Endothelial cell of umbilical vein (primary cell): Measurements from ENCODE around the gene FYN. TPM values are rescaled to one million over a fixed set of nuclear protein-coding genes. Genes with fewer than 3 reads are reported as not detected.

ENCODE experiments used
- BruUV-seq: library from RNA; stranded (reverse); fragments of 400-500 nt; replicated peaks from 2 replicates; lab custom pipeline; 2021; lab: Mats Ljungman, UMichigan
- CTCF ChIA-PET: fragments of 300-600, 350-600 bp; sonication (Branson Sonifier 250); formaldehyde crosslinking; loops from one replicate; lab custom pipeline; 2021; ENCODE audit warnings: antibody characterized with exemption, inconsistent platforms; lab: Charles Lee
- POLR2A ChIA-PET: fragments of 300-600, 350-600 bp; sonication (Branson Sonifier 250); formaldehyde crosslinking; loops from one replicate; lab custom pipeline; 2021; ENCODE audit warnings: antibody characterized with exemption, inconsistent platforms; lab: Charles Lee
- DNase-seq: peaks from one replicate; pipeline ENCODE4 v3.0.0-alpha.2; 2011; ENCODE audit warnings: low read depth, low spot score
- FAIRE-seq: peaks from 2 replicates; lab custom pipeline; 2011; peaks lifted over from hg19 to GRCh38; lab: Jason Lieb, UNC
- H2AFZ ChIP-seq: 2 replicates; pipeline ENCODE4 v1.6.0; 2012; ENCODE audit warnings: low read depth, low read length, control low read depth, inconsistent platforms
- H3K27ac ChIP-seq: 2 replicates; pipeline ENCODE4 v1.5.1; 2011; ENCODE audit warnings: low read depth, mild to moderate bottlenecking, control low read depth, low read length, moderate library complexity; ENCODE audit not compliant: insufficient read depth
- H3K27me3 ChIP-seq, 2 experiments: 2 replicates each; pipeline versions ENCODE4 v1.6.0 to v1.6.1; 2011; ENCODE audit warnings: low read length in 2 of 2, mixed read lengths in 1 of 2; ENCODE audit not compliant: control insufficient read depth in 2 of 2, insufficient read depth in 2 of 2
- H3K36me3 ChIP-seq, 2 experiments: 2 replicates in 1 of 2; 3 replicates in 1 of 2; pipeline ENCODE4 v1.5.1; 2011; ENCODE audit warnings: low read length in 2 of 2, mild to moderate bottlenecking in 1 of 2, moderate library complexity in 1 of 2; ENCODE audit not compliant: control insufficient read depth in 2 of 2, insufficient read depth in 2 of 2; ENCODE audit errors: extremely low read depth in 1 of 2
- H3K4me1 ChIP-seq: 3 replicates; pipeline ENCODE4 v1.5.1; 2011; ENCODE audit warnings: mild to moderate bottlenecking, low read length; ENCODE audit not compliant: control insufficient read depth, insufficient read depth; ENCODE audit errors: extremely low read depth
- H3K4me2 ChIP-seq: 2 replicates; pipeline ENCODE4 v1.6.1; 2011; ENCODE audit warnings: low read length, control low read depth, mixed read lengths; ENCODE audit not compliant: insufficient read depth
- H3K4me3 ChIP-seq, 3 experiments: fragments of 200-600 bp in 1 of 3; sonication (generic), shearing (Covaris generic) in 1 of 3; replicated peaks in 1 of 3; 2 replicates each; pipeline ENCODE4 v1.5.1; 2011 to 2016; ENCODE audit warnings: control low read depth in 3 of 3, low read length in 3 of 3, mild to moderate bottlenecking in 2 of 3, inconsistent platforms in 1 of 3, low read depth in 1 of 3, moderate library complexity in 1 of 3; ENCODE audit not compliant: insufficient read depth in 1 of 3
- H3K79me2 ChIP-seq: 2 replicates; pipeline ENCODE4 v1.6.0; 2012; ENCODE audit warnings: low read length, inconsistent platforms; ENCODE audit not compliant: control insufficient read depth, insufficient read depth
- H3K9ac ChIP-seq: replicated peaks from 2 replicates; pipeline ENCODE3; 2011; ENCODE audit warnings: low read length, control low read depth; ENCODE audit not compliant: insufficient read depth; ENCODE audit errors: extremely low read depth
- H3K9me1 ChIP-seq: replicated peaks from 3 replicates; pipeline ENCODE4 v1.6.0; 2011; ENCODE audit warnings: mild to moderate bottlenecking, low read length; ENCODE audit not compliant: control insufficient read depth, insufficient read depth; ENCODE audit errors: extremely low read depth
- H3K9me3 ChIP-seq: replicated peaks from 2 replicates; pipeline ENCODE4 v1.5.1; 2012; ENCODE audit warnings: low read length, inconsistent platforms; ENCODE audit not compliant: control insufficient read depth, insufficient read depth
- H4K20me1 ChIP-seq: replicated peaks from 2 replicates; pipeline ENCODE3; 2011; ENCODE audit warnings: mild to moderate bottlenecking, low read length; ENCODE audit not compliant: control insufficient read depth, insufficient read depth; ENCODE audit errors: extremely low read depth
- EZH2 ChIP-seq: IDR thresholded peaks from 2 replicates; pipeline ENCODE4 v1.6.1; 2012; ENCODE audit warnings: borderline replicate concordance, low read depth, mild to moderate bottlenecking, moderate library complexity, low read length, inconsistent platforms; ENCODE audit not compliant: severe bottlenecking
- FOS ChIP-seq: IDR thresholded peaks from 2 replicates; pipeline ENCODE4 v1.6.1; 2011; ENCODE audit warnings: mild to moderate bottlenecking, low read length, moderate library complexity, borderline replicate concordance; ENCODE audit not compliant: insufficient read depth
- GATA2 ChIP-seq: IDR thresholded peaks from 2 replicates; pipeline ENCODE4 v1.7.0; 2011; ENCODE audit warnings: low read depth, mild to moderate bottlenecking, moderate library complexity, mixed read lengths, low read length; ENCODE audit not compliant: insufficient read length, insufficient read depth
- JUN ChIP-seq: IDR thresholded peaks from 2 replicates; pipeline ENCODE4 v1.6.1; 2011; ENCODE audit warnings: borderline replicate concordance, low read depth; ENCODE audit not compliant: insufficient read length, insufficient read depth
- MYC ChIP-seq: IDR thresholded peaks from one replicate; pipeline ENCODE4 v1.6.1; 2011; ENCODE audit warnings: mild to moderate bottlenecking, low read depth, low read length
- POLR2A ChIP-seq: IDR thresholded peaks from 2 replicates; pipeline ENCODE4 v1.6.1; 2012; ENCODE audit warnings: low read depth, mild to moderate bottlenecking, control low read depth, low read length
- POLR2AphosphoS5 ChIP-seq: IDR thresholded peaks from 2 replicates; pipeline ENCODE4 v1.6.1; 2012; ENCODE audit warnings: low read depth, mild to moderate bottlenecking, control low read depth, low read length, moderate library complexity; ENCODE audit not compliant: insufficient read depth
- dilution Hi-C: fragments of 300-500 bp; cut with MboI; formaldehyde crosslinking; loops from one replicate; pipeline ENCODE4 v1.15.0; 2019; ENCODE audit warnings: low sequenced_read_pairs; ENCODE audit not compliant: extremely low pct_ligation_motif_present
- intact Hi-C: fragments of 100-400 bp; cut with micrococcal nuclease; formaldehyde crosslinking; loops from one replicate; pipeline ENCODE4 v1.10.0; 2022
- polyA plus RNA-seq, 4 experiments: library from polyadenylated mRNA; depleted of rRNA in 3 of 4; stranded (reverse) in 3 of 4; unstranded in 1 of 4; fragments of >200 nt; gene quantifications; 2 replicates each; pipeline versions ENCODE4 v1.2.1 to v1.2.3, GENCODE V29; 2011 to 2012; ENCODE audit warnings: missing spikeins in 1 of 4
- total RNA-seq: library from RNA; stranded (reverse); gene quantifications from 2 replicates; pipeline ENCODE4 v1.2.3, GENCODE V29; 2021
- TF ChIP-seq, protein P1 (sequence below), 2 donors: IDR thresholded peaks; 1 replicate in 1 of 2; 2 replicates in 1 of 2; pipeline ENCODE4 v1.5.1; 2011; ENCODE audit warnings: low read length in 2 of 2, mild to moderate bottlenecking in 2 of 2, moderate library complexity in 2 of 2, control low read depth in 1 of 2, inconsistent platforms in 1 of 2, low read depth in 1 of 2; ENCODE audit not compliant: insufficient read depth in 1 of 2; ENCODE audit errors: extremely low read depth in 1 of 2
- TF ChIP-seq, protein P2 (sequence below): IDR thresholded peaks from 2 replicates; pipeline ENCODE4 v1.6.1; 2011; ENCODE audit not compliant: insufficient read depth, insufficient read length

The FYN gene
- total and polyA plus RNA-seq, 2 donors (not counting 3 experiments of a cell fraction or from before 2014, with no cell fraction given), result 69.0 to 143 TPM

DNA sequence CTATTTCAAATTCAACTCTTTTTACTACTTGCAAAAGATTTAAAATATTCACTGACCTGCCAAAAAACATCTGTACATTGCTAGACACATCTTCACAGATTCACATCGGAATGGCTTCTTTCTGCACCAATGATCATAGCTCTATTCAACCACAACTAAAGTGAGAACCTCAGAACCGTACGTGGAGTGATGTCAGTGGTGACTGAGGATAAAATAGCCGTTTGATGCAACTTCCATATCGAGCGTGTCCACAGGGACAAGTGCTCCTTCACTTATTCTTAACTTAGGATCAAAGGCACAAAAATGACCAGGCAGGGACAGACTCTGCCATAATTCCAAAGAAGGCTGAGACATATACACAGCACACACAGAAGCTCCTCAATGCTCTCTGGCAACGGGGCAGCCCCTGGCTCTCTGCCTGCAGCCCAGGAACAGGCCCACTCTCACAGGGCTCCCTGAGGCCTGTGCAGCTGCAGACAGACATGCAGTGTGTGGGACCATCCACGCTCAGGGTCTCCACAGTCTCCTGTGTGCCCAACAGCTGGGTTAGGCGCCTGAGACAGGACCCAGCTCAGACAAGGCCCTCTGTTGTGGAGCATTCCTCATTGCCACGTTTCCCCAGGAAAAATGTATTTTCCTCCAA, 22.8 kb downstream of the FYN start:
- dilution Hi-C loops, result no loop called here
- CTCF ChIA-PET, result interaction anchor here (1.4 kb wide), 1 partner anchor 193 kb away, joined by 3 read pairs; no protein-coding TSS in a partner anchor

More for the DNA sequence above, 22.8 kb downstream of the FYN start:
- no peaks in the 10 kb centered on the region for H3K36me3 ChIP-seq
- no peak overlapping the region for H3K4me3 ChIP-seq
- peaks cover 10% of the 10 kb centered on the region for H4K20me1 ChIP-seq
- H3K9me3 ChIP-seq, result no peaks in the 10 kb centered on the region
- H2AFZ ChIP-seq, result no peak overlapping the region
- POLR2A ChIA-PET, result no interaction called here
- peaks cover 3% of the 10 kb centered on the region for H3K4me1 ChIP-seq
- H3K9ac ChIP-seq, result no peak overlapping the region
- no peaks in the 10 kb centered on the region for H3K27me3 ChIP-seq
- BruUV-seq, result no TSS peak
- no peak for TF ChIP-seq MYC
- no peak for TF ChIP-seq FOS
- TF ChIP-seq EZH2, result no peak
- TF ChIP-seq JUN, result no peak
- TF ChIP-seq, protein P1, sequence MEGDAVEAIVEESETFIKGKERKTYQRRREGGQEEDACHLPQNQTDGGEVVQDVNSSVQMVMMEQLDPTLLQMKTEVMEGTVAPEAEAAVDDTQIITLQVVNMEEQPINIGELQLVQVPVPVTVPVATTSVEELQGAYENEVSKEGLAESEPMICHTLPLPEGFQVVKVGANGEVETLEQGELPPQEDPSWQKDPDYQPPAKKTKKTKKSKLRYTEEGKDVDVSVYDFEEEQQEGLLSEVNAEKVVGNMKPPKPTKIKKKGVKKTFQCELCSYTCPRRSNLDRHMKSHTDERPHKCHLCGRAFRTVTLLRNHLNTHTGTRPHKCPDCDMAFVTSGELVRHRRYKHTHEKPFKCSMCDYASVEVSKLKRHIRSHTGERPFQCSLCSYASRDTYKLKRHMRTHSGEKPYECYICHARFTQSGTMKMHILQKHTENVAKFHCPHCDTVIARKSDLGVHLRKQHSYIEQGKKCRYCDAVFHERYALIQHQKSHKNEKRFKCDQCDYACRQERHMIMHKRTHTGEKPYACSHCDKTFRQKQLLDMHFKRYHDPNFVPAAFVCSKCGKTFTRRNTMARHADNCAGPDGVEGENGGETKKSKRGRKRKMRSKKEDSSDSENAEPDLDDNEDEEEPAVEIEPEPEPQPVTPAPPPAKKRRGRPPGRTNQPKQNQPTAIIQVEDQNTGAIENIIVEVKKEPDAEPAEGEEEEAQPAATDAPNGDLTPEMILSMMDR (IDR thresholded peaks at IDR 0.05; ENCODE audit: extremely low read depth in 1 of 2, insufficient read depth in 1 of 2, low read depth in 1 of 2, low read length in 2 of 2), result no peak
- TF ChIP-seq, protein P2, sequence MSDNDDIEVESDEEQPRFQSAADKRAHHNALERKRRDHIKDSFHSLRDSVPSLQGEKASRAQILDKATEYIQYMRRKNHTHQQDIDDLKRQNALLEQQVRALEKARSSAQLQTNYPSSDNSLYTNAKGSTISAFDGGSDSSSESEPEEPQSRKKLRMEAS, result no peak
- TF ChIP-seq GATA2, result no peak
- no peak for TF ChIP-seq POLR2AphosphoS5
- no peak for TF ChIP-seq POLR2A
- no peak overlapping the region for H3K27ac ChIP-seq
- intact Hi-C loops, result no loop called here
- H3K4me2 ChIP-seq, result no peak overlapping the region
- DNase-seq (no peak), FAIRE-seq (no peak)
- no peaks in the 10 kb centered on the region for H3K9me1 ChIP-seq
- H3K79me2 ChIP-seq, result peaks cover 57% of the 10 kb centered on the region
